NCI-H1092 treated with DMSO at 0.1 percent for 48 hours (cell line): ENCODE data around the gene PEX16.
A peak's percentile ranks its signal among the peaks of the same experiment; 100 is the strongest.

Source experiments
- DNase-seq: peaks from one replicate; lab custom pipeline; 2025; lab: John Stamatoyannopoulos, UW

The PEX16 gene

DNA sequence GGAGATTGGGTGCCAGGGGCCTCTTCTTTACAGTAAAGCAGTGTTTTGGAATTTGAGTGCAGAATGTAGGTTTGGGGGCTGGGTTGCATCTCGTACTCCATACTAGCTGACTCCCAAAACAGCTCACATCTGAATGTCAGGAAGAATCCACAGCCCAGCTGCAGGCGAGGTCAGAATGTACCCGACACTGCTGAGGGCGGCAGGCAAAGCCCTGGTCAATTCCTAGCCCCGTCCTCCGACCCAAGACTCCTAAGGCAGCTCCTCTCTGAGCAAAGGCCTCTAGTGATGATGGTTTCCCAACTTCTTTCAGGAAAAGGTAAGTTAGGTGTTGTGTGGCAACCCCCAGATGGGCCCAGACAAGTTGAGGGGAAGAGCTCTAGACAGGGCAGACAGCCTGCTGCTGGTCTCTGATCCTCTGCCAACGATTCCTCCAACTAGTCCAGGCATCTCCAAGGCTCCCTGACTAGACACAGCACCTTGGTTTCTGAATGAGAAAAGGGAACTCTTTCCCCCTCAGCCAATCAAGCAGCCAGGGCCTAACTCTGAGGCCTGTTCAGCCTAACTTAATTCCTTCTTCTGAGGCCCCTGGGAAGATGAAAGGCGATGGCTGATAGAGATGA lies 13.4 kb upstream of the PEX16 start:
- no peak for DNase-seq

- DNase-seq: peak; percentile 75
These were observed 12.5 kb upstream of the PEX16 start for GRCh38 chr11:45930031-45930794.

DNA sequence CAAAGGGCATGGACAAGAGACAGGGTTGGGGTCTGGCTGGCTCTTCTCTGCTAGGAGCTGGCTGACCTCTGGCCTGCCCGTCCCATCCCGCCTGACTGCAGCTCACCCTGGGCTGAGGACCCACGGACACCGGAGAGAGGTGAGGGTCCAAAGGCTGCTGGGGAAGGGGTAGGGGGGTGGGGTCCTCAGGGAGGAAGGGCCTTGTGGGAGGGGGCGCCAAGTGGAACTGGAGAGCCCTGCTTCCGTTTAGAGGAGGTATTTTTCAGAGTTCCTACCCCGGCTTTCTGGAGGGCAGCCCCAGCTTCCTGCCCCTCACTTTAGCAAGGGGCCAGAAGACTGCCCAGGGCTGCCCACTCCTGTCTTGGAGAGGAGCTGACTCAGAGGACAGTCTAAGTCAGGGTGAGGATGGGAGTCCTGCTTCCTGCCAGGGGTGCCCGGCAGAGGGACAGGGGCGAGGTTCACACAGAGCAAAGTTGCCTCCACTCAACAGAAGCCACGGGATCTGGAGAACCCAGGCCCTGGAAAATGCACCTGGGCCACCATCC lies 11.9 kb upstream of the PEX16 start:
- no peak for DNase-seq

- no peak for DNase-seq
These were observed 11.0 kb upstream of the PEX16 start for GRCh38 chr11:45928535-45929215.

- DNase-seq: no peak
These were observed 10.2 kb upstream of the PEX16 start for GRCh38 chr11:45927684-45928413.

DNA sequence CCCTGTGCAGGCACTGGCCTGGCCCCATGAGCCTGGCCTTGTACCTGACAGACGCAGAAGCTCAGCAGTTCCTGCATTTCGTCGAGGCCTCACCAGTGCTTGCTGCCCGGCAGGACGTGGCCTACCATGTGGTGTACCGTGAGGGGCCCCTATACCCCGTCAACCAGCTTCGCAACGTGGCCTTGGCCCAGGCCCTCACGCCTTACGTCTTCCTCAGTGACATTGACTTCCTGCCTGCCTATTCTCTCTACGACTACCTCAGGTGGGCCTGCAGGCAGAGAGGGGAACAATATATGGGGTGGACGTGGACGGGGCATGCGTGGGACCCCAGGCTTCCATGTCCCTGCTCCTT lies 9.6 kb upstream of the PEX16 start:
- DNase-seq: no peak

- DNase-seq: no peak
These were observed 9.1 kb upstream of the PEX16 start for GRCh38 chr11:45926536-45927331.

GRCh38 chr11:45926001-45926401 lies 8.3 kb upstream of the PEX16 start:
- DNase-seq: no peak

DNA sequence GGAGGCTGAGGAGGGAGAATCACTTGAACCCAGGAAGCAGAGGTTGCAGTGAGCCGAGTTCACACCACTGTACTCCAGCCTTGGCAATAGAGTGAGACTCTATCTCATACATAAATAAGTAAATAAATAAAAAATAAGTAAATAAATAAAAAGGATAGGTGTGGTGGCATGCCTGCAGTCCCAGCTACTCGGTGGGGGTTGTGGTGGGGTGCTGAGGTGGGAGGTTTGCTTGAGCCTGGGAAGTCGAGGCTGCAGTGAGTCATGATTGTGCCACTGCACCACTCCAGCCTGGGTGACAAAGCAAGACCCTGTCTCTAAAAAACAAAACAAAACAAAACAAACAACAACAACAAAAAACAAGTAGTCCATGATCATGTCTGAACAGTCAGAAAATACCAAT lies 7.9 kb upstream of the PEX16 start:
- DNase-seq: no peak

DNA sequence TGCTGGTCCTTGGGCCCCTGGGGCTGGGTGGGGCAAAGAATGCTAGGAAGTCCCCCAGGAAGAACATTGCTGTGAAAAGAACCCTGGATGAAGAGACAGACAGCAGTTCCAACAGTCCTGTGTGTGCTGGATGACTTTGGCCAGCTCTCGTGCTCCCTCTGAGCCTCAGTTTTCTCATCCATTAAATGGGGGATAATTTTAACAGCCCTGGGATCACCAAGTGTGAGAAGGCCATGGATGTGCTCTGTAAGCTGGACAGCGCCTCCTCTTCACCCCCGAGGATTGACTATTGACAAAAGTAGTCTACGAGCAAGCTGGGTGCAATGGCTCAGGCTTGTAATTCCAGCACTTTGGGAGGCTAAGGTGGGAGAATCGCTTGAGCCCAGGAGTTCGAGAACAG lies 7.2 kb upstream of the PEX16 start:
- DNase-seq: no peak

GRCh38 chr11:45924036-45924915 lies 6.6 kb upstream of the PEX16 start:
- no peak for DNase-seq

DNA sequence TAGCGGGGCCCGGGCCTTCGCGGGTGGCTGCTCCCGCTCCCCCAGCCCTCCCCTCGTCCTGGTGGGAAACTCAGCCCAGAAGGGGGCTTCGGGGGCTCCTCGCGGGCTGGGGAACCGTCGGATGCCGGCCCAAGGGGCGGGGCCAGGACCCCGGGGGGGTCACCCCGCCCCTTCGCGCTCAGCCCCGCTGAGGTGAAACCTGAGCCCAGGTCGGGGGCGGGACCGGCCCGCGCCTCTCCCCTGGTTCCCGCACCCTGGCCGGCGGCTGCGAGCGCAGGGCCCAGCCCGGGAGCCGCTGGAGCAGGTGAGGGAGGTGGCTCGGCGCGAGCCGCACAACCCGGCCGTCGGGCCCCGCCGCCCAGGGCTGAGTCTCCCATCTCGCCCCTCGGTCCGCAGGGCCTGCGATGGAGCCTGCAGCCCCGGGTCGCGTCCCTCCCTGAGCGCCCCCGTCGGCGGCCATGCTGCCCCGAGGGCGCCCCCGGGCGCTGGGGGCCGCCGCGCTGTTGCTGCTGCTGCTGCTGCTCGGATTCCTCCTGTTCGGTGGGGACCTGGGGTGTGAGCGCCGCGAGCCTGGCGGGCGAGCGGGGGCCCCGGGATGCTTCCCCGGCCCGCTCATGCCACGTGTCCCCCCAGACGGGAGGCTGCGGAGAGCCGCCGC lies 4.9 kb upstream of the PEX16 start, which contains the start of gene LARGE2:
Gene LARGE2, plus strand, starts transcription at position 232 of the 658 bp plus-strand sequence. Its CDS starts 227 bp downstream, at position 459.
- DNase-seq: no peak

DNA sequence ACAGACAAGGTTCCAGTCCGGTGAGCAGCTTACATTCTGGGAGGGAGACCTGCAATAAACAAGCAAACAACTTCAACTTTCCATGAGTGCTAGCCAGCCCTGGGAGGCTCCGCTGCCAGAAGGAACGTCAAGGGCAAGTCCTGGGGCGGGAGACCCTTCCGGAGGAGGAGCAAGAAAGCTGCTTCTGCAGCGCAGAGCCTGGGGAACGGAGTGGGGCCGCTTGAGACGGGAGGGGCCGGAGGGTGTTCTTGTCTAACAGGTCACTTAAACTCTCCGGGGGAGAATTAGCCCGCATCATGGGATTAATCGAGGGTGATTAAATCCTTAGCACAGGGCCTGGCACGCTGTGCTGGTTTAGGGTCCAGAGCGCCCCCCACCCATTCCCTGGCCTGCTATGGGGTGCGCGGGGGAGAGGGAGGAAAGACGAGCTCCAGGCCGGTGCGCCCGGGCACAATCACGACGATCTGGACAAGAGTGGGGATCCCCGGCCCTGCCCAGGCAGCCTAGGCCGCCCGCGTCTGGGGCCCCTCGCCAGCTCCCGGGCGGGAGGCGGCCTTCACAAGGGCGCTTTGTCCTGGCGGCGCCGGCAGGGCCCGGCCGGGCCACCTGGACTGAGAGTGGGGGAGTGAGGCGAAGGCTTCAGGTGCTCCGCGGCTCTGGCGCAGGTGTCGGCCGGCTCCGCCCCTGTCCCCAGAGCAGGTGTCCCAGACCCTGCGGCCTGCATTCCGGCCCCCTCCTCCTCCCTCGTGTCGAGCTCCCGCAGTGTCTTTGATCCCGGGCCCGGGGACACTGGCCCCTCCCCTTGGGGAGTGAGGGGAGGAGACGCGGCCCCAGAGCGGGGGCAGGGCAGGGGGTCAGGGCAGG lies 4.1 kb upstream of the PEX16 start:
- peak; percentile 22 for DNase-seq

- no peak for DNase-seq
These were observed 3.1 kb upstream of the PEX16 start for GRCh38 chr11:45920531-45921477.

- DNase-seq: no peak
These were observed 2.3 kb upstream of the PEX16 start for GRCh38 chr11:45919806-45920530.

DNA sequence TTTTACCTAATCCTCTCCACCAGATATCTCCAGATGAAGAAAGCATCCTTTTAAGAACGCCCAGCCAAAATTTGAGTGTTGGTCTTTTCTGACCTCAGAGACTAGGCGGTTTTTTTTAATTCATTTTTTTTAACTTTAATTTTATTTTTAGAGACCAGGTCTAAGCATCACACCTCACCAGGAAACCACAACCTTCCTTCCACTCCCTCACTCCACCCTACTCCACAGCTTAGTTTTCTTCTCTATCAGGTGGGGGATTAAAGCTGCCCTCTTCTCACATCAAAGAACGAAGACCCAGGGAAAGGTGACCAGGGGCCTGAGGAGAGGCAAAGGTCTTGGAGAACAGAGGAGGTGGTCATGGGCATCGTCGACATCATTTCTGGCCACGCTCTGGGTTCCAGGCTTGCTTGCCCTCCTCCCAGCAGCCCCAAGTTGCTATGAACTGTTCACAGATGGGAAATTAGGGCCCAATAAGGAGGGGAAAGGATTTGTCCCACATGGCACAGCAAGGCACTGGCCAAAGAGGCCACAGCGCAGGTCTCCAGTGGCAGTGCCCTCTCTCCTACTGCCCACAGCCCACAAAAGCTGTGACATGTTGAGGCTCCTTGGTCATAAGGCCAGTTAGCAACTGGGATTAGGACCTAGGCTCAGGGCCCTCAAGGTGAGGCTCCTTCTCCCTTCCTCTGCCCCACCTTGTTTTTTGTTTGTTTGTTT lies 1.4 kb upstream of the PEX16 start:
- DNase-seq: no peak
